ENCODE data around the gene TMEM248.

GRCh38 chr7:66905689-66906088, 15.3 kb upstream of the TMEM248 start:
- peak; percentile 49 to 51 for TF ChIP-seq RAD21 (IDR thresholded peaks at IDR 0.05 in 1 of 2, conservative IDR thresholded peaks at IDR 0.05 in 1 of 2; ENCODE audit: low read depth in 2 of 2, low read length in 2 of 2)
- TF ChIP-seq TAF1 (IDR thresholded peaks at IDR 0.05; ENCODE audit: low read depth, low read length): no peak
- TF ChIP-seq ASH2L (IDR thresholded peaks at IDR 0.05; ENCODE audit: low read length): no peak
- TF ChIP-seq HDAC2 (IDR thresholded peaks at IDR 0.05; ENCODE audit: borderline replicate concordance in 1 of 2, low read depth in 2 of 2, low read length in 2 of 2): no peak

All from H1 (cell line).